Left forelimb (tissue), 1 donor: ENCODE results near the gene CCDC192.

Source experiments
- DNase-seq: peaks from one replicate; pipeline ENCODE4 v3.0.0-alpha.2; 2018; ENCODE audit warnings: low spot score

The CCDC192 gene

DNA sequence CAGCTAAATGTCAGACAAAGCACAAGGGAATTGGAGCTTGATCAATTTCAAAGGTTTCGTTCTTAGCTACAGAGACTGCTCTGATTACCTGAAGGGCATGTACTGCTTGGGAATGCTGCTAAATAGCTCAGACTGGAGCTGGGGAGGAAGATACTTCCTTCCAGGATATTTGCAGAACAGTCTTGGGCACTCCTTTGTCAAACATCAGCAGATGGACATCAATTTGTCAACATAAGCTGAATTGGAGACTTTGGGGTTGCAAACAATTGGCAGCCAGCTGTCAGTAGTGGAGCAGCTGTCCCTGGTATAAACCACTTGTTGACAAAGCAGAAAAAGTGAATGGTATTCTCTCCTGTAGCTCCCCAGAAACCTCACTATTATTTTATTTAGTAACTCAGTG, 182.0 kb downstream of the CCDC192 start:
- DNase-seq, result no peak

DNA sequence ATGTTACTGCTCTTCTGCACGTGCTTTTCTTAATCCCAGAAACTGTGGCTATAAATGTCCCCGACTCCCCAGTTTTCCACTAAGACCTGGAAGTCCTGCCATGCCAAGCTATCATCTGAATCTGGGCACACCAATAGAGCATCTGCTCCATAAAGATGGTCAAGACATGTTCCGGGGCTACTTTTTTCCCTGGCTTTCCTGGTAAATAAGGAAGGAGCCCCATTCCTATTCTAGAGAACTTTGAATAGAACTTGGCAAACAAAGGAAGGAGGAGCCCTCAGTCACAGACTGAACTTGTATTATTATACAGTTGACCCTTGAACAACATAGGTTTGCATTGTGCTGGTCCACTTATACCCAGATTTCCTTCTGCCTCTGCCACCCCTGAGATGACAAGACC, 182.9 kb downstream of the CCDC192 start:
- no peak for DNase-seq

DNA sequence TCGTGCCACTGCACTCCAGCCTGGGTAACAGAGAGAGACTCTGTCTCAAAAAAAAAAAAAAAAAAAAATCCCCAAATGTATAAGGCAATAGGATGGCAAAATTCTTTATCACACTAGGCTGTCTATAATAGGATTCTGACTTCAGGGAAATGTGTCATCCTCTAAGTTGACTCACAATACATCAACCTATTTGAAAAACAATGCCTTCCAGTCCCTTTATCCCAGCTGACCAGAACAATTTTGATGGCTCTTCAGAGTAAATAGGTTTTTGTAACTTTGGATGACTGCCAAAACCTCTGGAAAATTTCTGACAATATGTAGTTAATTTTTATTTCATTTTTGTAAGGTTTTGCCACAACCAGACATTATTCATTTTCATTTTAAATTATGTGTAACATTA, 184.1 kb downstream of the CCDC192 start:
- DNase-seq, result no peak

DNA sequence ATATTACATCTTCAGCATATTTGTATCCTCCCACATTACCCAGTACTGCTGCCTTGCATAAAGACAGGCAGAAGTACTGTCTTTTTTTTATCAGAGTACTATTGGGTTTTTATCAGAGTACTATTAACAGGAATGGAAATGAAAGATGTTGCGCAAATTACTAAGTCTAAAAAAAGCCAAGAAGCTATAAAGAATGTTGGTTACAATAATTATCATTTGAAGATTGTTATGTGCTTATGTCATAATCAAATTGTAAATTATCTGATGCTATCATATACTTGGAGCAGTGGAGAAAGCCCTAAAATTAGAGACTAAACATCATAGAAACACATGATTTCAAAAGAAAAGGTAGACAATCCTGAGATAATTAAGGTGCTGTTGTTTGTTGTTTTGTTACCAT, 188.8 kb downstream of the CCDC192 start:
- DNase-seq, result no peak

DNA sequence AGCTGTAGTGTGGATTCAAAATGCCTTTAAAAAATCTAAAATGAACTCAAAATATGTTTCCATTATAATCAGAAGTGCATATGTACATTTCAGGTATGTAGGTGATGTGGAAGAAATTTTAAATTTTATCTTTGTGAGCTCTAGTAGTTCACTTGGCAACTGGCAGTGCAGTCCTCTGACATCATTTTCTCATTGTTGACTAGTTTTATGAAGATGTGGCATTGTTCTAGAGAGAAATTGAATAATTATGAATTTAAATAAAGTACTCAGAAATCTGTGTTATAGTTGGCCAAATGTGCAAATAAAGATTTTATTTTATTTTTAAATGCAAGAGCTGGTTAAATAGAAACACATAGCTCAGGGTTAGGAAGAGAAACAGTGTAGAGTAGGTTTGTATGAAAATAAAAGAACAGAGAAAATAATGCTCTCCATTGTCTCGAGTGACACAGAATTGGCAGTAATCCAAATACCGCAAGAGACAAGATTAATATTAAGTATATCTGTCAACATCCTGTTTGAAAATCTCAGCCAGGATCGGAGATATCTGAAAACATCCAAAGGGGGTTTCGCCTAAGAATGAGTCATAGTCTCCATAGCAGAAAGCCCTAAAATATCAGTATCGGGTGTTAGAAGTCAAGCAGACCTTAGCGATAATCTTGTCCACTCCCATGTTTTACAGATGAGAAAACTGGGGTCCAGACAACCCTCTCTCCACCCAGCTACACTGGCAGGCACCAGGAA, 189.4 kb downstream of the CCDC192 start:
- no peak for DNase-seq

DNA sequence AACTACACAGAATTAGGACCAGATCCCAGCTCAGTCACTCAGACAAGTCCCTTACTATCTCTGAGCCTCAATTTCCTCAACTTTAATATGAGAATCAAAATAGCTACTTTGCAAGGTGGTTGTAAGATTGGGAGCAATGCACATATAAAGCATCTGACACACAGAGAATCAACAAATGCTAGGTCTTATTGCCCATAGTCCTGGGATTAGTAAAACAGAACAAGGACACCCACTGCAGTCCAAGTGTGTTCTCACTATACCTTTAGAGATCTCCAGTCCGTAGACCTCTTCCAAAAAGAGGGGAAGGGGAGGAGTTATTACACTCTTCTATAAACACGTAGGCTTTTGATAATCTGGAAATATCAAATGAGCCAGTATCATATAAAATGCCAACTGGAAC, 190.0 kb downstream of the CCDC192 start:
- no peak for DNase-seq

DNA sequence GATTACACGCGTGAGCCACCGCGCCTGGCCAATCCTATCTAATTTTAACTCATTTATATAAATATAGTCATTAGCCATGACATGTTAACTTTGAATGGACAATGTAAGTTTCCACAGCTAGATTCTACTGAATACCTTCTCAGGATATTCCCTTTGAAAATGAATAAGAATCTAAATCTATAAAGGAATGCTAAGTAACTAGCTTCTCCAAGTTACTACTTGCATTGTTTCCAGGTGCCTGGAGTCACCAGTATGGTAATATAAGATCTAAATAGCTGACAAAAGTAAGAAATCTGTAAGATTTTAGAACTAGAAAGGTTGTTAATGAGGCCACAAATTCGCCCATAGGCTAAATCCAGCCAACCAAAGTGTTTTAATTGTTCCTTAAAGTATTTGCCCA, 191.3 kb downstream of the CCDC192 start:
- DNase-seq, result no peak

DNA sequence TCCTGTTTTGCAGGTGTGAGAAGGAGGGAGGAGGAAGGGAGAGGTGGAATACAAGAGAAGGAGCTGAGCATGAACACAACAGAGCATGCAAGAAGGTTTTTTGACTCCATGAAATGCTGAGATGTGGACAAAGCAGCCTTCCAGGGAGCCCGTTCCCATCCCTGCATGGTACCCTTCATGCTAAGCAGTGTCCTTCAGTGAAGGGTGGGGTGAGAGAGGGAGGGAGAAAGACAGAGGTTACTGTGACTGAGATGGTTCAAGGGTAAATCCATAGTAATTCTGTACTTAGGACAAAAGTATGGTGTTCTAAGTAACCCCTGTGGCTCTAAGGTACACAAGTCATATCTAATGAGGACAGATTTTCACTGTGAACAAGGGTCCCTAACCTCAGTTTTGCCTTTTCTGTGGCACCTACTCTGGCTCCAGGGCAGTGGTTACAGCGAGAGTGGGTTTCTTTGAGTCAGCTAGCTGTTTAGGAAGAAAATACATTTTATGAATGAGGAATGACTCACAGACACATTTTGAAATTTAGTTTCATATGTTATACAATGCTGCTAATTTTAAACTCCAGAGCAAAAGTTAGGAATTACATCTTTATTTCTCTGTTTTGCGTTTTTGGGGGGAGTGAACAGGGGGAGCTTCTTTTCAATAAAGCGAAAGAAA, 195.5 kb downstream of the CCDC192 start:
- no peak for DNase-seq

DNA sequence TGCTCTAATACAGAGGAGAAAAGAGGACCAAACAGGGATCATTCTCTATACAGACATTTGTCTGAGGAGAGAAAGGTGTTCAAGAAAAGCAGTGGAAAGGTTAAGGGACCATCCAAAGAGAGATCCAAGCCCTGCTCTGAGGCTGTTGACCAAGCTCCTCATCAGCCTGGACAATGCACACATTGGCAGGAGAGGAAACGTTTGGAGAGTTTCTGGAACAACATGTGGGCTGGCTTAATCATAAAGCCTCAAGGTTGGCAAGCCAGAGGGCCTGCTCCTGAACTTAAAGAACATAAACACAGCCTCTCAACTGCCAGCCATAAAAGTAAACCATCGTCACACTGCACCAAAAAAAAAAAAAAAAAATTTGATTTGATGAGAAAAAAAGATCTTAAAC, 196.0 kb downstream of the CCDC192 start:
- no peak for DNase-seq

DNA sequence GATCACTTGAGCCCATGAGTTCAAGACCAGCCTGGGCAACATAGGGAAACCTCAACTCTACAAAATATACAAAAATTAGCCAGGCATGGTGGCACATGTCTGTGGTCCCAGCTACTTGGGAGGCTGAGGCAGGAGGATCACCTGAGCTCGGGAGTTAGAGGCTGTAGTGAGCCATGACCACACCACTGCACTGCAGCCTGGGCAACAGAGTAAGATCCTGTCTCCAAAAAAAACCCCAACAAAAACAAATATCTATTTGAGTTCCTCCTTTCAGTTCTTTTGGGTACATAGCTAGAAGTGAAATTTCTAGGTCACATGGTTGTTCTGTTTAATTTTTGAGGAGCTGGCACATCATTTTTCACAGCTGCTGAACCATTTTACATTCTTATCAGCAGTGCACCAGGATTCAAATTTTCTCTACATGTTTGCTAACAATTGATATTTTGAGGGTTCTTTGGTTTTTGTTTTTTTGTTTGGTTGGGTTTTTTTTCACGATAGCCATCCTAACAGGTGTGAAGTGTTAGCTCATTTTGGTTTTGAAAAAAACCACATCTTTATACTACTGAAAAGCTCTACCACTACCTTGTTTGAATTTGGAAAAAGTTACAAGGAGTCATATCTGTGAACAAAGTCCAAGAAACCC, 203.5 kb downstream of the CCDC192 start:
- no peak for DNase-seq

DNA sequence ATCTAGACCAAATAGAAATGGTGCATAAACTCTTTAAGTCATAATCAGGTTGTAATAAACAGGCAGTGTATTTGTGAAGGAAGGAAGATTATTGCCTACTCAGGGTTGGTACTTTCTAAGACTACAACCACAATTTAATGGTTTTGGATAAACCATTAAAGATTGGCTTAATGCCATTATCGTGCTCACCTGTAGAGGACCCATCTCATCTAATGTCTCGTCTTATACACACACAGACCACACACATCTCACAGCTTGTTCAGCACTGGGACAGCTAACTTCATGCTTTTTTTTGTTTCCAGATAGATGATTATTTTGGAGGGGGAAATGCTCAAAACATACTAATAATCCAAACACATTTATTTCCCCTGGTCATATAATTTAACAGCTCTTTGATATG, 204.7 kb downstream of the CCDC192 start:
- DNase-seq, result no peak

DNA sequence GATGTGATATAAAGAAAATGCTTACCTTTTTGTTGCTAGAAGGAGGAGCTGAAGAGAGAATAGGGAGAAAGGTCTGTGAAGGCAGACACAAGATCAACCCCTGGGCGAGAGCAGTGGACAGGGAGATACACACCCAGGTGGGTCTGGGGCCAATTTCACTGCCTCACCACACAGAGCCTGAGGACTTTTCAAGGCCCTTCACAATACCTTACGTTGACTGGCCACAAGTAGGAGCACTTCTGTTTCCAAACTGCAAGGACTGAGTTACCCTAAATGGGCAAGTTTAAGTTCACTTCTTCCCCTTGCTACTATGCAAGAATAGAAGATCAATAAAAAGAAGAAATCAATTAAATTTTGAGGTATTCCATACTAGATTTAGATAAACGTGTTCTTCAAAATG, 205.9 kb downstream of the CCDC192 start:
- no peak for DNase-seq

DNA sequence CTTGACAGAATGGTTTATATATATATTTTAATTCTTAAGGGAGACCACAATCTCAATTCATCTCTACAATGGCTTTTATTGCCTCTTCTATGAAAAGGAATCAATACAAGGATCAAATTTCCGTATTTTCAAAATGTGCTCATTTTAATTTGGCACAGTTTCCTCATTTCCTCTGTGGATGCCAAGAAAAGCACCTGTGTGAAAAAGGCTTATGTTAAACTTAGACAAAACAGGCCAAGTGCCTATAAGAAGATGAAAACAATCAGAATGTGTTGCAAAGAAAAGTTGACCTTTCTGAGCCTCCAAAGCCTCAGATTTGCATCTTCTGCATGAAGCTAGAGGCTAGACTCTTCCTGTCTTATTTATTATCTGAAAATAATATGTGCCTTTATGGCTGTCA, 206.6 kb downstream of the CCDC192 start:
- DNase-seq, result no peak

DNA sequence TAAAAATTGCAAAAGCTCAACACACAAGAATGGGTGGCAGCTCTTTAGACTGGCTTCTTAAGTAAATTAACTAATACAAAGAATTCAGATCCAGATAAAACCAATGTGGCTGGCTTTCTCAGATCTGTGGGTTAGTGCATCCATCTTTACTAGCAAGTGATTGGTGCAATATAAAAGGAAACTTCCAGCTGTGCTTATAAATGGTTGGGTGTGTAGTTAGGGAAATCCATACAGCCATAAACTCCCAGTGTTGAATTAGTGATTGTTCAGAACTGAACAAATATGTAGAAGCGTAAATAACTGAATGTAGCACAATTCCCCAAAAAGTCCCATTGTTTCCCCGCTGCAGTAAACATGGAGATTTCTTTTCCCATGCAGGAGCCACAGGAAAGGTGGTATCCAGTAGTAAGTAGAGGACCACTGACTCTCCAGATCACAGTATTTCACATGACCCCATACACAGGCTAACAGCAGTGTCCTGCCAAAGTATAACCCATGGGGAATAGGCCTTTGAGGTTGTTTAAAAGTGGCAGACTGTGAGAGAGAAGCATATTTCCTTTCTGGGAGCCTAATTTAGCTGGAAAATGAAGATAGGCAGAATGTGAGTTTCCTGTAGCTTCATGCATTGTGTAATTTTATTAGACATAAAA, 207.2 kb downstream of the CCDC192 start:
- DNase-seq, result no peak

DNA sequence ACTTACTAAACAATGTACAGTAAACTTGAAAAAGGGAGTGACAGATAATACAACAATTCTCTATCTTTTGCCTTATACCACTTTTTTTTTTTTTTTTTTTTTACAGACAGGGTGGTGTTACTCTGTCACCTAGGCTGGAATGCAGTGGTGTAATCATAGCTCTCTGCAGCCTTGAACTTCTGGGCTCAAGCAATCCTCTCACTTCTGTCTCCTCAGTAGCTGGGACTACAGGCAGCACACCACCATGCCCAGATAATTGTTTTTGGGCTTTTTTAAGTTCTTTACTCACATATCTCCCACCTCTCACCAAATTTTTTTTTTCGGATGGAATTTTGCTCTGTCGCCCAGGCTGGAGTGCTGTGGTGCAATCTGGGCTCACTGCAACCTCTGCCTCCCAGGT, 208.4 kb downstream of the CCDC192 start:
- DNase-seq, result no peak

DNA sequence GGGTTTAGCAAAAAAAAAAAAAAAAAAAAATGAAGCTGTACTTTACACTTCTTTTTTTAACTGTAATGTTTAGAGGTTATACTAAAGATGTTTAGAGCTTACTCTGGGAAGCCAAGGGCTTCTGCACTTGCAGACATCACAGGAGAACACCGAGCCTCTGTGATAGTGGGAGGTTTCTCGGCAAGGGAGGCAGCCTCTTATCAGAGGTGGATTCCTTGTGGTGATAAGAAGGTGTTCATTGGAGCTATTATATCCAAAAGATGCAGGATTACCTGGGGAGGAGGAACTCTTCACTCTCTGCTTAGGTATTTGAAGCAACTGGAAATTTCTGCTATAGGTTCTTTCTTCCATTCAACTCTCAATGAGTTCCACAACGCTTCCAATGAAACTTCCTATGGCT, 209.2 kb downstream of the CCDC192 start:
- DNase-seq, result no peak

DNA sequence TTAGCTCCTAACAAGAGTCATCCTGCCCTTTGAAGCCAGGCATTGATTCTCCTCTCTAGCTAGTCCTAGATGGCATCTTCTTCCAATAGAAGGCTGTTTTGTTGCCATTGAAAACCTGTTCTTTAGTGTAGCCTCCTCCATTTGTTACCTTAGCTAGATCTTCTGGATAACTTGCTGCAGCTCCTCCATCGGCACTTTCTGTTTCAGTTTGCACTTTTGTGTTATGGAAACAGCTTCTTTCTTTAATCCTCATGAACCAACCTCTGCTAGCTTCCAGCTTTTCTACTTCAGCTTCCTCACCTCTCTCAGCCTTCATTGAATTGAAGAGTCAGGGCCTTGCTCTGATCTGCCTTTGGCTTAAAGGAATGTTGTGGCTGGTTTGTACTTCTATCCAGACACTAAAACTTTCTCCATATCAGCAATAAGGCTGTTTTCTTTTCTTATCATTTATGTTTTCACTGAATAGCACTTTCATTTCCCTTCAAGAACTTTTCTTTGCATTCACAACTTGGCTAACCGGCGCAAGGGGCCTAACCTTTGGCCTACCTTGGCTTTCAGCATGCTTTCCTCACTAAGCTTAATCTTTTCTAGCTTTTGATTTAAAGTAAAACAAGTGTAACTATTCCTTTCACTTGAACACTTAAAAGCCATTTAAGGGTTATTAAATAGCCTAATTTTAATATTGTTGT, 213.8 kb downstream of the CCDC192 start:
- DNase-seq, result no peak

DNA sequence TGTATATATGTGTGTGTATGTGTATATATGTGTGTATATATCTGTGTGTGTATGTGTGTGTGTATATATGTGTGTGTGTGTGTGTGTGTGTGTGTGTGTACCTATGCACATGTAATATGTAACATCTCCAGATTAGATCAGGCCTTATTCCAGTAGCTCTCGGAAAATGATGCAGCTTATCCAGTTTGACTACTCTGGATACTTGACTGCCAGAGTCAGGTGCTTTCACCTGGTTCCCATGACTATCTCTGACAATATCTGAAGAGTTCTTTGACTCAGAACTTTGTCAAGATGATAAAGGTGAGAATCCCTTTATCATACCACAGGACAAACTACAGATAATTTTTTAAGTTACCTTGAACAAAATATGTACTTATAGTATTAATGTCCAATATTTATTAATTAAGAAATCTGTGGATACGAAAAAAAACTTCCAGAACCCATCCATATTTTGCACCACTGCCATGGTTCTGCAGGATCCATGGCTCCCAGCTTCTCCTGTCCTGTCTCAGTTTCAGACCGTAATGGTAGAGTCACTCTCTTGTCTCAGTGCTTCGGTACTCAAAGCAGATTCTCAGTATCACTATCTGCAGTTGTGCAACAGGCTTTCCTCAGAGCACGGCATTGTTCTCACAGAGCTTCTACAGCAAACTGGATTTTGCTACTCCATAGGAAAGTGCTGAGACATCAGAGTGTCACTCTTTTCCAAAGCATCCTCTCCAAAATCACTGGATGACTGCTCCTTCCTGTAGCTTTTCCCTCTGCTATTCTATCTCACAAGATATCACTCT, 216.0 kb downstream of the CCDC192 start:
- DNase-seq, result no peak

DNA sequence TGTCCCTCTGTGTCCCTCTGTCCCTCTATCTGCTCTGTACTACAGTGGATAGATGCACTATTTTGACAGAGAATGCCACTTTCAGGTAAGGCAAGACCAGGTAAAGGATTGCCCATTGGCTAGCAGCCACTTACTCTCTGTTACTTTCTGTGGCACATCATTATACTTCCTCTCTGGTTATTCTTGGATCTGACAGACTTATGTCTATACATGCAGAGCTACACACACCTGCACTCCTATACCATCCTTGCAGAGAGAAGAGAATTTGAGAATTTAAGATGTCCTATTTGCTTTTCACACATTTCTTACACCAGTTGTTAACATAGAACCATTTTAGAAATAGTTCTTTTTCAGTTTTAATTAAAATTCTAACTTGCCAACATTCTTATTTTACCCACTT, 216.6 kb downstream of the CCDC192 start:
- DNase-seq, result no peak

DNA sequence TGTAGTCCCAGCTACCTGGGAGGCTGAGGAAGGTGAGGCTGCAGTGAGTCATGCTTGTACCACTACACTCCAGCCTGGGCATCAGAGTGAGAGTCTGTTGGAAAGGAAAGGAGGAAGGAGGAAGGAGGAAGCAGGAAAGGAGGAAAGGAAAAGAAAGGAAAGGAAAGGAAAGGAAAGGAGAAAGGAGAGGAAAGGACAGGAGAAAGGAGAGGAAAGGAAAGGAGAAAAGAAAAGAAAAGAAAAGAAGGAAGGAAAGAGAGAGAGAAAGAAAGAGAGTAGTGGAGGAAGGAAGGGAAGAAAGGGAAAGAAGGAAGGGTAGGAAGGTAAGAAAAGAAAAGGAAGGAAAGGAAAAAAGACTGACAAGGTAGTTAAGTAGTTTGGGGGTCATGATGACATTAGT, 217.7 kb downstream of the CCDC192 start:
- DNase-seq, result no peak

DNA sequence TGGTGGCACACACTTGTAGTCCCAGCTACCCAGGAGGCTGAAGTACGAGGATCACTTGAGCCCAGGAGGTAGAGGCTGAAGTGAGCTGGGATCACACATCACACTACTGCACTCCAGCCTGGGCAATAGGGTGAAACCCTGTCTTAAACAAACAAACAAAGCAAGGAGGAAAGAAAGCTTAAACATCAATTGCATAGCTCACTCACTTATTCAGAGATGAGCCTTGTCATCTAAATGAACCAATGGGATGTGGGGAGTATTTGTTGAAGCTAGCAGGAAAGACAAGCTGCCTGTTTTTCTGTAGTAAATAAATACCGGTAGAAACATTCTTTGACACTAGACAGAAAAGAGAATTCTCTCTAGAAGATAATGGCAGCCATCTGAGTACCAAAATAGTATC, 219.4 kb downstream of the CCDC192 start:
- DNase-seq, result no peak
